Hematopoietic multipotent progenitor cell treated with erythropoietin and hydrocortisone succinate and interleukin-3 and kit ligand, for 6 days (in vitro differentiated cells): Measurements from ENCODE around the gene ZBTB7B.

ENCODE experiments used
- DNase-seq: peaks from one replicate; pipeline ENCODE4 v3.0.0-alpha.2; 2015

The ZBTB7B gene

GRCh38 chr1:155062702-155063411 is 60.3 kb downstream of the ZBTB7B start:
- peak; percentile 87 for DNase-seq

DNA sequence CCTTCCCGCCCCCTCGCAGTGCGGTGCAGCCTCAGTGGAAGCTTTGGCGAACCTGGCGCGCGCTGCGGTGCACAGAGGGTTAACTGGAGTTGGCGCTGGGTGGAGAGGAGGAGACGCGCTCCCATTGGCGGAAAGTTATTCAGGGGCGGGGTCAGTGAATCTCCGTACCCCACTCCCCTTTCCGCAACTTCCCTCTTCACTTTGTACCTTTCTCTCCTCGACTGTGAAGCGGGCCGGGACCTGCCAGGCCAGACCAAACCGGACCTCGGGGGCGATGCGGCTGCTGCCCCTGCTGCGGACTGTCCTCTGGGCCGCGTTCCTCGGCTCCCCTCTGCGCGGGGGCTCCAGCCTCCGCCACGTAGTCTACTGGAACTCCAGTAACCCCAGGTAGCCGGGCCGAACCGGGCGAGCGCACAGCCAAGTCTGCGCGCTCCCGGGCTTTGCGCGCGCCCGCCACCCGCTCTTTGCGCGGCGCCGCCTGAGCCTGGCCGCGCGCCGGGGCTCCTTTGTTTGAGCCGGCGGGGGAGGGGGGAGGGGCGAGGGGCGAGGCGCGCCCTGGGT is 61.0 kb downstream of the ZBTB7B start, which contains the start of gene EFNA4:
EFNA4 (plus strand) TSS at position 191 of the 561 bp plus-strand sequence; CDS start at position 275, 84 bp downstream.
- DNase-seq, result peak; percentile 96

DNA sequence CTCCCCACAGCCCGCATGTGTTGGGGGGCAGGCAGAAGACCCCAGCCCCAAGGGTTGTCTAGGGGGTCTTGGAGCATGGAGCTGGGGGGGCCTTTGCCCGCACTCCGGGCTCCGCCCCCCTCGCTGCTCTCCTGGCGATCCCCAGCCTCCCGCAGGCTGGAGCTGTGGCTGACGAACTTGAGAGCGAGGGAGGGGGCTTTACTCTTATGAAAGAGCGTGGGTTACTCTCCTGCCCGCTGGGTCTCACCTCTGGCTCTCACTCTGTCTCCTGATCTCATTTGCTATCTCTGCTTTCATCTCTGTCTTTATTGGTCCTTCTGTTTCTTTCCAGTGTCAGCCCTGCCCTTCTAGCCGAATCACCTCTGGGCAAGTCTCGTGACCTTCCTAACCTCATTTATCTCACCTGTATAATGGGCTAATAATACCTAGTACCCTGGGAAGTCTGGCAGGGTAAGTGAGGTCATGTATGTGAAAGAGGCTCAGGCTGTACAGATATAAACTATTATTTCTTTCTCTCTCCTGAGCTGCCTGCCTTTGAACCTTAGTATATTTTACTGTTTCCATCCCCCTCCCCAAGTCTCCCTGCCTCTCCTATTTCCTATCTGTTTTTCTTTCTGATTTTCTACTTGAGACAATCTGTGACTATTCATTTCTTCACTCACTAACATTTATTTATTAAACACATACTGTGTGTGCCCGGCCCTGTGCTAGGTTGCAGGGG is 61.7 kb downstream of the ZBTB7B start:
- DNase-seq, result peak; percentile 43

DNA sequence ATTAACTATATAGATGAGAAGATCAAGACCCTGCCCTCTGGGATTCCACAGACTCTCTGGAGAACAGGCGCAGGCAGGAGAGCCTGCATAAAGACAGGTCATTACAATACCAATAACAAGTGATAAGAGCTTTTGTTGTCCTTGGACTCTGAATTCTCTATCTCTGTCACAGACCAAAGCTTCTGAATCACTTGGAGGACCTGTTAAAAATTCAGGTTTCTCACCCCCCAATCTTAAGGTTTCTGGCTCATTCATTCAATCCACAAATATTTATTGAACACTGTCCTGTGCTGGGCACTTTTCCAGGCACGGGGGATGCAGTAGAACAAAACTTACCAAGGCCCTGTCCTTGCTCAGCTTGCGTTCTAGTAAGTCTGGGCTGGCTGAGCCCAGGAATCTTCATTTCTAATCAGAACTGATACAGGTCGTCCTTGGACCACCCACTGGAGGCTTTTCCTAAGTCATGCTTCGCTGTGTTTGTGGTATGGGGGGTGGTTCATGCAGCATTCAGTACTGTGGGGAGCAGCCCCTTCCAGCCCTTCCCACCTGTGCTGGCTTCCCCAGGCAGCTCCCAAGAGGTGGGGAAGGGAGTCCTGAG is 62.3 kb downstream of the ZBTB7B start:
- no peak for DNase-seq

- DNase-seq, result no peak
Measured at GRCh38 chr1:155066777-155067176, 64.2 kb downstream of the ZBTB7B start.
